Trophoblast cell (in vitro differentiated cells and primary cell): ENCODE measurements around the gene ABCC6.

Experiments
- DNase-seq, 2 donors: peaks; one replicate each; pipeline ENCODE4 v3.0.0-alpha.2; 2016
- H2AFZ ChIP-seq: 2 replicates; pipeline ENCODE4 v1.6.1; 2013; ENCODE audit warnings: low read length, moderate library complexity, mild to moderate bottlenecking; ENCODE audit not compliant: insufficient read depth, poor library complexity
- H2AK5ac ChIP-seq: 2 replicates; pipeline ENCODE4 v1.6.1; 2013; ENCODE audit warnings: mild to moderate bottlenecking, low read length
- H2BK120ac ChIP-seq: 2 replicates; pipeline ENCODE4 v1.6.1; 2013; ENCODE audit warnings: low read length, mild to moderate bottlenecking, moderate library complexity; ENCODE audit not compliant: insufficient read depth, poor library complexity
- H2BK12ac ChIP-seq: 2 replicates; pipeline ENCODE4 v1.6.1; 2013; ENCODE audit warnings: mild to moderate bottlenecking, low read length, moderate library complexity
- H2BK5ac ChIP-seq: 2 replicates; pipeline ENCODE4 v1.6.1; 2013; ENCODE audit warnings: low read length, low read depth, moderate library complexity, mild to moderate bottlenecking; ENCODE audit not compliant: poor library complexity
- H3K14ac ChIP-seq: 2 replicates; pipeline ENCODE4 v1.6.1; 2013; ENCODE audit warnings: mild to moderate bottlenecking, low read length
- H3K18ac ChIP-seq: 2 replicates; pipeline ENCODE4 v1.6.1; 2013; ENCODE audit warnings: mild to moderate bottlenecking, low read length
- H3K23ac ChIP-seq: 2 replicates; pipeline ENCODE4 v1.6.1; 2013; ENCODE audit warnings: low read length
- H3K27ac ChIP-seq: 2 replicates; pipeline ENCODE4 v1.5.1; 2013; ENCODE audit warnings: low read depth, mild to moderate bottlenecking, inconsistent platforms, low read length, moderate library complexity
- H3K27me3 ChIP-seq: 2 replicates; pipeline ENCODE4 v1.6.1; 2013; ENCODE audit warnings: inconsistent platforms, mild to moderate bottlenecking, low read length, moderate library complexity; ENCODE audit not compliant: insufficient read depth
- H3K36me3 ChIP-seq, 2 experiments: 1 replicate in 1 of 2; 2 replicates in 1 of 2; pipeline ENCODE4 v1.6.1; 2013; ENCODE audit warnings: low read length in 2 of 2, mild to moderate bottlenecking in 2 of 2, moderate library complexity in 1 of 2; ENCODE audit not compliant: insufficient read depth in 2 of 2, control insufficient read depth in 1 of 2
- H3K4ac ChIP-seq: 2 replicates; pipeline ENCODE4 v1.6.1; 2013; ENCODE audit warnings: low read depth, mild to moderate bottlenecking, low read length, moderate library complexity
- H3K4me1 ChIP-seq, 2 experiments: 1 replicate in 1 of 2; 2 replicates in 1 of 2; pipeline ENCODE4 v1.6.1; 2013; ENCODE audit warnings: low read length in 2 of 2, mild to moderate bottlenecking in 2 of 2, moderate library complexity in 1 of 2; ENCODE audit not compliant: insufficient read depth in 2 of 2, control insufficient read depth in 1 of 2
- H3K4me2 ChIP-seq: 2 replicates; pipeline ENCODE4 v1.6.1; 2013; ENCODE audit warnings: inconsistent platforms, mild to moderate bottlenecking, low read length, moderate library complexity
- H3K4me3 ChIP-seq: 2 replicates; pipeline ENCODE4 v1.5.1; 2013; ENCODE audit warnings: mild to moderate bottlenecking, low read depth, low read length, inconsistent platforms
- H3K79me1 ChIP-seq: one replicate; pipeline ENCODE4 v1.6.1; 2013; ENCODE audit warnings: low read length
- H3K79me2 ChIP-seq: 2 replicates; pipeline ENCODE4 v1.6.1; 2013; ENCODE audit warnings: low read length, mild to moderate bottlenecking; ENCODE audit not compliant: control insufficient read depth, insufficient read depth, poor library complexity
- H3K9ac ChIP-seq: 2 replicates; pipeline ENCODE4 v1.6.1; 2013; ENCODE audit warnings: mild to moderate bottlenecking, low read length
- H3K9me3 ChIP-seq: 2 replicates; pipeline ENCODE4 v1.6.1; 2013; ENCODE audit warnings: low read depth, mild to moderate bottlenecking, control low read depth, inconsistent platforms, low read length; ENCODE audit not compliant: insufficient read depth
- H4K12ac ChIP-seq: 2 replicates; pipeline ENCODE4 v1.6.1; 2013; ENCODE audit warnings: low read depth, mild to moderate bottlenecking, low read length, moderate library complexity
- H4K8ac ChIP-seq: 2 replicates; pipeline ENCODE4 v1.6.1; 2013; ENCODE audit warnings: low read depth, mild to moderate bottlenecking, low read length, moderate library complexity
- H4K91ac ChIP-seq: one replicate; pipeline ENCODE4 v1.6.1; 2013; ENCODE audit warnings: low read depth, mild to moderate bottlenecking, low read length, moderate library complexity
- WGBS: extraction: QIAGEN DNeasy Blood & Tissue Kit; methylation state at CpG from one replicate; pipeline ENCODE4 v1.1.7; 2013; ENCODE audit warnings: missing lambda C conversion rate; ENCODE audit not compliant: insufficient read length, insufficient coverage; ENCODE audit errors: extremely low coverage; 5-methylcytosine and 5-hydroxymethylcytosine counted together

The ABCC6 gene

GRCh38 chr16:16124438-16124837 is 98.9 kb downstream of the ABCC6 start:
- no peak overlapping the region for H4K91ac ChIP-seq
- peaks cover 4% of the 10 kb centered on the region for H3K9me3 ChIP-seq
- H3K4me1 ChIP-seq, result no peaks in the 10 kb centered on the region
- H3K4me2 ChIP-seq, result no peak overlapping the region
- H4K12ac ChIP-seq, result no peak overlapping the region
- H3K4me3 ChIP-seq, result no peak overlapping the region
- no peak overlapping the region for H2BK120ac ChIP-seq
- no peak overlapping the region for H3K4ac ChIP-seq
- no peaks in the 10 kb centered on the region for H3K27me3 ChIP-seq
- H3K18ac ChIP-seq, result no peak overlapping the region
- no peak overlapping the region for H4K8ac ChIP-seq
- no peak overlapping the region for H3K27ac ChIP-seq
- H3K23ac ChIP-seq, result no peak overlapping the region
- H2AFZ ChIP-seq, result no peak overlapping the region
- no peak overlapping the region for H2AK5ac ChIP-seq
- H3K9ac ChIP-seq, result no peak overlapping the region
- no peak overlapping the region for H2BK5ac ChIP-seq
- H2BK12ac ChIP-seq, result no peak overlapping the region
- H3K79me1 ChIP-seq, result no peaks in the 10 kb centered on the region
- H3K36me3 ChIP-seq, result peaks cover 16 to 22% of the 10 kb centered on the region in 2 experiments
- WGBS, result no CpG with 5 or more reads among the region's 10 CpGs
- no peak overlapping the region for H3K14ac ChIP-seq
- H3K79me2 ChIP-seq, result no peaks in the 10 kb centered on the region
- no peak for DNase-seq

GRCh38 chr16:16122264-16122663 is 101.0 kb downstream of the ABCC6 start:
- Histone ChIP-seq H3K18ac (no peak overlapping the region), H3K79me2 (no peaks in the 10 kb centered on the region), H2AFZ (no peak overlapping the region), H3K4me1 (no peaks in the 10 kb centered on the region), H3K14ac (no peak overlapping the region), H3K4me3 (no peak overlapping the region), H4K8ac (no peak overlapping the region), H2BK12ac (no peak overlapping the region), H3K36me3 (peaks cover 16 to 29% of the 10 kb centered on the region in 2 experiments), H3K27ac (no peak overlapping the region), H3K9me3 (peaks cover 4% of the 10 kb centered on the region), H3K9ac (no peak overlapping the region), H2AK5ac (no peak overlapping the region), H3K4ac (no peak overlapping the region), H2BK120ac (no peak overlapping the region), H2BK5ac (no peak overlapping the region), H3K23ac (no peak overlapping the region), H4K12ac (no peak overlapping the region), H3K4me2 (no peak overlapping the region), H4K91ac (no peak overlapping the region), H3K27me3 (no peaks in the 10 kb centered on the region), H3K79me1 (no peaks in the 10 kb centered on the region)
- no CpG with 5 or more reads among the region's 12 CpGs for WGBS
- DNase-seq, result no peak

- no peak overlapping the region for H3K9ac ChIP-seq
- no peak overlapping the region for H4K91ac ChIP-seq
- no peak overlapping the region for H4K12ac ChIP-seq
- no peak overlapping the region for H2AK5ac ChIP-seq
- no CpG with 5 or more reads among the region's 6 CpGs for WGBS
- H2BK120ac ChIP-seq, result no peak overlapping the region
- H3K14ac ChIP-seq, result no peak overlapping the region
- H3K9me3 ChIP-seq, result peaks cover 4% of the 10 kb centered on the region
- H3K79me1 ChIP-seq, result no peaks in the 10 kb centered on the region
- H3K27me3 ChIP-seq, result no peaks in the 10 kb centered on the region
- no peak overlapping the region for H3K18ac ChIP-seq
- no peak overlapping the region for H3K4me2 ChIP-seq
- DNase-seq, result no peak
- H3K4me3 ChIP-seq, result no peak overlapping the region
- no peak overlapping the region for H4K8ac ChIP-seq
- H2BK5ac ChIP-seq, result no peak overlapping the region
- H3K36me3 ChIP-seq, result peaks cover 16 to 30% of the 10 kb centered on the region in 2 experiments
- H3K79me2 ChIP-seq, result no peaks in the 10 kb centered on the region
- no peak overlapping the region for H2AFZ ChIP-seq
- H2BK12ac ChIP-seq, result no peak overlapping the region
- H3K4me1 ChIP-seq, result no peaks in the 10 kb centered on the region
- no peak overlapping the region for H3K23ac ChIP-seq
- no peak overlapping the region for H3K4ac ChIP-seq
- H3K27ac ChIP-seq, result no peak overlapping the region
Observed at GRCh38 chr16:16121185-16121727, 102.0 kb downstream of the ABCC6 start.

- Histone ChIP-seq H3K79me2 (no peaks in the 10 kb centered on the region), H3K23ac (no peak overlapping the region), H3K9me3 (peaks cover 4% of the 10 kb centered on the region), H3K14ac (no peak overlapping the region), H3K27me3 (no peaks in the 10 kb centered on the region), H3K9ac (no peak overlapping the region), H2BK120ac (no peak overlapping the region), H2AK5ac (no peak overlapping the region), H2AFZ (no peak overlapping the region), H2BK12ac (no peak overlapping the region), H3K36me3 (peaks cover 15 to 29% of the 10 kb centered on the region in 2 experiments), H2BK5ac (no peak overlapping the region), H3K4me3 (no peak overlapping the region), H3K79me1 (no peaks in the 10 kb centered on the region), H3K4ac (no peak overlapping the region), H4K12ac (no peak overlapping the region), H3K18ac (no peak overlapping the region), H4K8ac (no peak overlapping the region), H3K27ac (no peak overlapping the region), H4K91ac (no peak overlapping the region), H3K4me2 (no peak overlapping the region), H3K4me1 (no peaks in the 10 kb centered on the region)
- WGBS, result no CpG with 5 or more reads among the region's 17 CpGs
- DNase-seq, result no peak
Observed at GRCh38 chr16:16120382-16121184, 102.7 kb downstream of the ABCC6 start.
